CD14-positive monocyte (primary cell): Measurements from ENCODE around the gene SLC25A45. TPM values are rescaled to one million over a fixed set of nuclear protein-coding genes. Genes with fewer than 3 reads are reported as not detected.
A peak's percentile ranks its signal among the peaks of the same experiment; 100 is the strongest.

Experiments used
- DNase-seq, 3 donors: peaks; one replicate each; pipeline ENCODE4 v3.0.0-alpha.2; 2011 to 2022
- H2AFZ ChIP-seq: 2 replicates; pipeline ENCODE4 v1.6.0; 2012; ENCODE audit warnings: mild to moderate bottlenecking, low read depth, low read length, inconsistent platforms; ENCODE audit not compliant: insufficient read depth, poor library complexity, severe bottlenecking
- H3K27ac ChIP-seq, 2 donors: 1 replicate in 1 of 2; 2 replicates in 1 of 2; pipeline ENCODE4 v1.5.1; 2012 to 2013; ENCODE audit warnings: low read length in 2 of 2, control low read depth in 1 of 2, inconsistent platforms in 1 of 2, low read depth in 1 of 2, mild to moderate bottlenecking in 1 of 2
- H3K27me3 ChIP-seq, 2 donors: one replicate each; pipeline versions ENCODE4 v1.6.0 to v1.6.1; 2011 to 2013; ENCODE audit warnings: low read length in 2 of 2; ENCODE audit not compliant: control insufficient read depth in 2 of 2, insufficient read depth in 2 of 2
- H3K36me3 ChIP-seq, 2 donors: replicated peaks in 1 of 2; 1 replicate in 1 of 2; 2 replicates in 1 of 2; pipeline versions ENCODE4 v1.5.1 to v1.6.1; 2012 to 2013; ENCODE audit warnings: low read length in 2 of 2, control low read depth in 1 of 2, inconsistent platforms in 1 of 2, mild to moderate bottlenecking in 1 of 2; ENCODE audit not compliant: insufficient read depth in 2 of 2, control insufficient read depth in 1 of 2
- H3K4me1 ChIP-seq, 2 donors: 1 replicate in 1 of 2; 2 replicates in 1 of 2; pipeline versions ENCODE4 v1.5.1 to v1.6.1; 2012 to 2013; ENCODE audit warnings: low read length in 2 of 2, control low read depth in 1 of 2, inconsistent platforms in 1 of 2, mild to moderate bottlenecking in 1 of 2, moderate library complexity in 1 of 2; ENCODE audit not compliant: insufficient read depth in 2 of 2, control insufficient read depth in 1 of 2
- H3K4me2 ChIP-seq: replicated peaks from 2 replicates; pipeline ENCODE3; 2012; ENCODE audit warnings: low read length, moderate library complexity, mild to moderate bottlenecking; ENCODE audit not compliant: poor library complexity, severe bottlenecking; ENCODE audit errors: extremely low read depth
- H3K4me3 ChIP-seq, 3 experiments: fragments of 200-600 bp in 1 of 3; sonication (generic) in 1 of 3; replicated peaks in 1 of 3; 1 replicate in 2 of 3; 2 replicates in 1 of 3; pipeline ENCODE4 v1.5.1; 2011 to 2013; ENCODE audit warnings: low read length in 3 of 3, mild to moderate bottlenecking in 3 of 3, control low read depth in 2 of 3, low read depth in 2 of 3, inconsistent platforms in 1 of 3, moderate library complexity in 1 of 3
- H3K79me2 ChIP-seq: 2 replicates; pipeline ENCODE4 v1.6.0; 2012; ENCODE audit warnings: mild to moderate bottlenecking, control low read depth, inconsistent platforms, low read length, moderate library complexity; ENCODE audit not compliant: insufficient read depth
- H3K9ac ChIP-seq: 2 replicates; pipeline ENCODE4 v1.6.0; 2017; ENCODE audit warnings: low read length, mild to moderate bottlenecking; ENCODE audit not compliant: insufficient read depth, poor library complexity, severe bottlenecking
- H3K9me3 ChIP-seq, 2 donors: replicated peaks in 1 of 2; 1 replicate in 1 of 2; 2 replicates in 1 of 2; pipeline versions ENCODE4 v1.5.1 to v1.6.1; 2012 to 2013; ENCODE audit warnings: low read length in 2 of 2, control low read depth in 1 of 2; ENCODE audit not compliant: control insufficient read depth in 1 of 2, insufficient read depth in 1 of 2
- H4K20me1 ChIP-seq: 2 replicates; pipeline ENCODE4 v1.6.0; 2012; ENCODE audit warnings: mild to moderate bottlenecking, low read length, control low read depth, moderate library complexity; ENCODE audit not compliant: insufficient read depth
- H3K27ac Mint-ChIP-seq, 7 donors: one replicate each; pipeline ENCODE4 v1.8.0; 2020; ENCODE audit warnings: mild to moderate bottlenecking in 7 of 7, mixed read lengths in 7 of 7, moderate library complexity in 6 of 7, inconsistent platforms in 2 of 7
- H3K27me3 Mint-ChIP-seq, 3 donors: one replicate each; pipeline ENCODE4 v1.8.0; 2021 to 2022; ENCODE audit warnings: low read depth in 3 of 3, mild to moderate bottlenecking in 3 of 3, mixed read lengths in 3 of 3, moderate library complexity in 3 of 3, inconsistent platforms in 1 of 3
- H3K36me3 Mint-ChIP-seq, 2 donors: one replicate each; pipeline ENCODE4 v1.8.0; 2020; ENCODE audit warnings: mixed read lengths in 2 of 2, inconsistent platforms in 1 of 2, mild to moderate bottlenecking in 1 of 2
- H3K4me1 Mint-ChIP-seq: one replicate; pipeline ENCODE4 v1.8.0; 2020; ENCODE audit warnings: mild to moderate bottlenecking, mixed read lengths
- H3K4me3 Mint-ChIP-seq, 2 donors: one replicate each; pipeline ENCODE4 v1.8.0; 2020; ENCODE audit warnings: mild to moderate bottlenecking in 2 of 2, mixed read lengths in 2 of 2, moderate library complexity in 1 of 2
- H3K9me3 Mint-ChIP-seq, 7 donors: one replicate each; pipeline ENCODE4 v1.8.0; 2020 to 2022; ENCODE audit warnings: mixed read lengths in 7 of 7, mild to moderate bottlenecking in 6 of 7, moderate library complexity in 6 of 7, inconsistent platforms in 2 of 7
- CTCF ChIP-seq: fragments of 200-600 bp; IDR thresholded peaks from one replicate; pipeline ENCODE4 v1.8.0; 2022; ENCODE audit warnings: antibody characterized with exemption, mild to moderate bottlenecking
- WGBS: methylation state at CpG from one replicate; pipeline ENCODE4 v1.1.5; 2013; ENCODE audit warnings: missing lambda C conversion rate; ENCODE audit not compliant: insufficient coverage; 5-methylcytosine and 5-hydroxymethylcytosine counted together
- intact Hi-C, 2 donors: fragments of 100-400 bp; cut with micrococcal nuclease; formaldehyde crosslinking; loops; one replicate each; pipeline versions ENCODE4 v1.15.0 to v1.15.1; 2023
- polyA minus RNA-seq: library from RNA; depleted of rRNA, polyadenylated mRNA; stranded (reverse); fragments of >200 nt; gene quantifications from 2 replicates; pipeline ENCODE4 v1.2.3, GENCODE V29; 2012
- polyA plus RNA-seq, 3 donors: library from polyadenylated mRNA; depleted of rRNA in 1 of 3; unstranded in 2 of 3; stranded (reverse) in 1 of 3; fragments of 300-500 nt in 2 of 3; fragments of >200 nt in 1 of 3; fragmentation: Illumina TruSeq in 2 of 3; gene quantifications; 1 replicate in 2 of 3; 2 replicates in 1 of 3; pipeline ENCODE4 v1.2.3, GENCODE V29; 2012 to 2021
- total RNA-seq, 12 experiments: library from RNA in 1 of 12; stranded (reverse) in 1 of 12; fragments of 120-200 nt in 1 of 12; gene quantifications; one replicate each; pipeline ENCODE4 v1.2.4 and lab custom pipeline; 2013 to 2026; ENCODE audit warnings: mixed read lengths in 6 of 12, inconsistent platforms in 1 of 12

Gene SLC25A45
- total RNA-seq (2013), result 10.2 TPM
- polyA plus RNA-seq (10 to 100 TPM in 1 of 3 donors, 1 to 10 TPM in 2; 3.7 to 11.3 (median 4.1) TPM), polyA minus RNA-seq (2.6 and 7.2 TPM in 2 replicates), total RNA-seq (lab: John Stamatoyannopoulos, UW) (4.1 to 21.0 (median 12.1) reads per million in 11 experiments)

GRCh38 chr11:65382033-65382803 lies at the start of gene SLC25A45:
Gene SLC25A45, minus strand, starts transcription at chr11:65382646. Its CDS starts 695 bp downstream, at chr11:65381951.
- H3K4me1 ChIP-seq, result peaks cover 57 to 75% of the 10 kb centered on the region in 2 donors
- Mint-ChIP-seq H3K27ac (peak within 1 kb of the TSS; percentile 99 to 100 (median 100)), H3K4me3 (peak within 1 kb of the TSS; percentile 89 to 94), H3K9me3 (peaks cover 0 to 3% (median 0%) of the 10 kb centered on the region in 7 donors), H3K27me3 (peaks cover 0 to 2% (median 0%) of the 10 kb centered on the region in 3 donors), H3K4me1 (peaks cover 58% of the 10 kb centered on the region), H3K36me3 (peaks cover 3 to 5% of the 10 kb centered on the region in 2 donors)
- H3K27me3 ChIP-seq, result no peaks in the 10 kb centered on the region
- H3K27ac ChIP-seq, result peak within 1 kb of the TSS; percentile 89 to 100
- H3K9me3 ChIP-seq, result no peaks in the 10 kb centered on the region
- peak; percentile 96 to 99 (median 98) for DNase-seq
- H3K79me2 ChIP-seq, result peaks cover 21% of the 10 kb centered on the region
- peak within 1 kb of the TSS; percentile 21 to 73 (median 54) for H3K4me3 ChIP-seq
- peak within 1 kb of the TSS; percentile 92 for H3K4me2 ChIP-seq
- under 1% methylated on average over 20 of the region's 27 CpGs for WGBS
- H2AFZ ChIP-seq, result peak within 1 kb of the TSS; percentile 70
- H4K20me1 ChIP-seq, result no peaks in the 10 kb centered on the region
- H3K9ac ChIP-seq, result peak within 1 kb of the TSS; percentile 88
- intact Hi-C loops, result loop anchor here (2.0 to 5.0 kb wide), 3 partner anchors 35 to 125 kb away; no protein-coding TSS in a partner anchor
- peak; percentile 87 for TF ChIP-seq CTCF
- no peaks in the 10 kb centered on the region for H3K36me3 ChIP-seq

- no peak overlapping the region for H3K9ac ChIP-seq
- peak overlapping the region; percentile 85 for H3K4me2 ChIP-seq
- H3K36me3 ChIP-seq, result peaks cover 37 to 68% of the 10 kb centered on the region in 2 donors
- peak overlapping the region in 1 of 2 donors; percentile 23 for H3K27ac ChIP-seq
- peaks cover 55 to 96% of the 10 kb centered on the region in 2 donors for H3K4me1 ChIP-seq
- TF ChIP-seq CTCF, result no peak
- H3K36me3 Mint-ChIP-seq, result peaks cover 71 to 79% of the 10 kb centered on the region in 2 donors
- no peaks in the 10 kb centered on the region for H3K9me3 ChIP-seq
- peak overlapping the region in 6 of 7 donors; percentile 35 to 100 (median 54) for H3K27ac Mint-ChIP-seq
- intact Hi-C loops, result loop anchor here in 1 of 2 donors (2.0 kb wide), 1 partner anchor 15 kb away; no protein-coding TSS in a partner anchor
- no peaks in the 10 kb centered on the region for H3K9me3 Mint-ChIP-seq
- H2AFZ ChIP-seq, result no peak overlapping the region
- peak overlapping the region; percentile 30 to 52 for H3K4me3 Mint-ChIP-seq
- H3K4me1 Mint-ChIP-seq, result peaks cover 88% of the 10 kb centered on the region
- no CpG with 5 or more reads among the region's 4 CpGs for WGBS
- H4K20me1 ChIP-seq, result peaks cover 100% of the 10 kb centered on the region
- peaks cover 100% of the 10 kb centered on the region for H3K79me2 ChIP-seq
- DNase-seq, result peak in 1 of 3 donors; percentile 21
- peak overlapping the region; percentile 9 to 100 (median 96) for H3K4me3 ChIP-seq
- H3K27me3 ChIP-seq, result no peaks in the 10 kb centered on the region
- peaks cover 0 to 4% (median 0%) of the 10 kb centered on the region in 3 donors for H3K27me3 Mint-ChIP-seq
Measured at GRCh38 chr11:65431451-65432099, 49.1 kb upstream of the SLC25A45 start.
